Right lung (tissue), 5 donors: ENCODE data around the gene IL1RAPL1. TPM values are rescaled to one million over a fixed set of nuclear protein-coding genes. Genes with fewer than 3 reads are reported as not detected.
"Not testable (repeated sequence)": the region's sequence is repeated elsewhere in the genome, so short reads cannot be mapped to it uniquely, and the experiment has no call there.

Experiments used
- DNase-seq, 2 donors: peaks; one replicate each; pipeline ENCODE4 v3.0.0-alpha.2; 2013
- polyA plus RNA-seq, 5 donors: library from polyadenylated mRNA; unstranded; fragments of 120-200 nt; gene quantifications; one replicate each; pipeline versions ENCODE4 v1.2.1 to v1.2.3, GENCODE V29; 2013; ENCODE audit warnings: inconsistent platforms in 1 of 5, low replicate concordance in 1 of 5; ENCODE audit not compliant: insufficient read length in 5 of 5, insufficient read depth in 1 of 5

The IL1RAPL1 gene
- polyA plus RNA-seq, 5 donors, result 0.33 to 1.5 (median 0.90) TPM

DNA sequence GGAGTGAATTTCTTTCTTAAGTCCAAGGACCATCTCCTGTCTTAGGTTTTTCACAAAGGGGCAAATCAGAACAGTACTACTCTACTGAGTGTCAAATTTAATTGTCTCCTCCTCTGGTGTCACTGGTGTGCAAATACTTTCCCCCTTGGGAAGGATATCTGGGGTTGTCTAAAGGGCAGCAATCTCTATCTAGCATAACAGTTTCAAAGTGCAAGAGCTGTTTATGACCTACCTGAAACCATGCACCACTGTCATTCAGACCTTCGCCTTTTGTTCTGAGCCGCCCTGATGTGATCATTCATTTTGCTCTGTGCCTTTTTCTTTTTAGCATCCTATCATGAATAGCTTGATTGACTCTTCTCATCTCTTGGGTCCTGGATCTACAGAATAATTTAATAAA is 39.3 kb downstream of the IL1RAPL1 start:
- no peak for DNase-seq

DNA sequence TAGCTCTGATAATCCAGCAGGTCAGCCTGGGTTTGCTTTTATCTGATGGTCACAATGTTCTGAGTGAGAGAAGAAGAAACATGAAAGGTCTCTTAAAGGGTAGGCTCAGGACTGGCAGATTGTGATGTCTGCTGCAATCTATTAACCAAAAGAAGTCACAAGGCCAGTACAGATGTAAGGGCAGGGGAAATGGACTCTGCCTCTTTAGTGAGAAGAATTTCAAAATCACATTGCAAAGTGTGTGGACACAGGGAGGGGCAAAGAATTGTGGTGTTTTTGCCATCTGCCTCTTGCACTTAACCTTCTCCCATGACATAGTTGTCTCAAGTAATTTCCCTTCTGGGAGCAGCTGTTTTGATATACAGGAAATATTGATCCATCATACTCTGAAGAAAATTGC is 40.9 kb downstream of the IL1RAPL1 start:
- DNase-seq, result no peak

DNA sequence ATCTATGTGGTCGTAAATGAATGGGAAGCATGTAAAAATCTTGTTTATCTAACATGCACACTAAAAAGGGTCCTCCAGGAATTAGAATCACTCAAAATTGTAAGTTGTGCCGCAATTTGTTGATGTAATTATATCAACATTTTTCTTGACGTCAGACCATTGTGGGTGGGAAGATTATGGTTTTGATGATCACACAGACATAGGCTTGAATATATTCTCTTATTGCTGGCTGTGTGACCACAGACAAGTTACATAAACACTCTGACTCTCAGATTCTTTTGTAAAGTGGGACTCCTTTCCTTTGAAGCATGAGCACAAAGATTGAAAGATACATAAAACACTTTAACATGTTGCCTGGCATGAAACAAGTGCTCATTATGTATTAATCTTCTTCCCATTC is 51.5 kb downstream of the IL1RAPL1 start:
- no peak for DNase-seq

DNA sequence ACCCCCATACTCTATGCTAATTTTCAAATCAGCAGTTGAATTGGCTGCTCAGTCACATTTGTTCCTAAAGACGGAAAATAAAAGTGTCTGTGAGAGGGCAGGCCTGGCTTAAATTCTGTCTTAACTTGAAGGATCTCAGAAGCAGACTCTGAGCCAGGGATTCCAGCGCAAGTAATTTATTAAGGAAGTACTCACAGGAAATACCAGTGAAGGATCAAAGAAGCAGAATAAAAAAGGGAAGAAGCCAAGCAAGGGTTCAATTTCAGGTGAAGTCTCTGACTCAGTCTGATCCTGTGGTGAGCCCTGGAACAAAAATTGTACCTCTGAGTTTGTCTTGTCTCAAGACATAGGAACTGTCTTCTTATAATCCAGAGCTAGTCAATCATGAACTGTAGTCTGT is 52.2 kb downstream of the IL1RAPL1 start:
- no peak for DNase-seq

DNA sequence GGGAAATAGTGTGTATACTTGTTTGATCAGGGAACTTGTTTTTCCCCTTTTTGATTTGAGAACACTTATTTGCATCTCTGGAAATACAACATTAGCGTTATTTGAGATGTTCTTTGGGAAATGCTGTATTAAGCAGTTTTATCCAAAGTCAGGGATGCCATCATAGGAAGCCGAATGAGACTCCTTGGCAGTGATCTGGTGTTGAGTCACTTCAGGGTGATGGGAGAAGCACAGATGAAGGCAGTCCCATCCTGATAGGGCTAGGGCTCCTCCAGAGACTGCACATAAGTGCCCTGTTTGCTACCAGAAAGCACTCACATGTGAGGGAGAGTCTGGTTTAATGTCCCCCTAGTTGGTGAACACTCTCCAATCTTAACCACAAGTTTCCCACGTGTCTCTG is 62.3 kb downstream of the IL1RAPL1 start:
- DNase-seq, result no peak

DNA sequence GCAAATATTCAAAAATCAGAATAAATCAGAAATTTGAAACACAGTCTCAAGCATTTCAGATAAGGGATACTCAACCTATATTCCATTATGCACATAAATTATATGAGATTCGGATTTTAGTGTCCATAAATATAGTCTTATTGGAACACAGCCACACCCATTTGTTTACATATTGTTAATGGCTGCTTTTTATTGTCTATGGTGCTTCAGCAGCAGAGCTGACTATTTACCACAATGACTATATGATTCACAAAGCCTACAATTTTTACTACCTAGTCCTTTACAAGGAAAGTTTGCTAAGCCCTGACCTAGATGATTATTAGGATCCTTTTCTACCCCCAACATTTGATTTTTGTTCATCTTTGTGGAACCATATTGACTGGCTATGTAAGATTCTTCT is 63.9 kb downstream of the IL1RAPL1 start:
- no peak for DNase-seq

DNA sequence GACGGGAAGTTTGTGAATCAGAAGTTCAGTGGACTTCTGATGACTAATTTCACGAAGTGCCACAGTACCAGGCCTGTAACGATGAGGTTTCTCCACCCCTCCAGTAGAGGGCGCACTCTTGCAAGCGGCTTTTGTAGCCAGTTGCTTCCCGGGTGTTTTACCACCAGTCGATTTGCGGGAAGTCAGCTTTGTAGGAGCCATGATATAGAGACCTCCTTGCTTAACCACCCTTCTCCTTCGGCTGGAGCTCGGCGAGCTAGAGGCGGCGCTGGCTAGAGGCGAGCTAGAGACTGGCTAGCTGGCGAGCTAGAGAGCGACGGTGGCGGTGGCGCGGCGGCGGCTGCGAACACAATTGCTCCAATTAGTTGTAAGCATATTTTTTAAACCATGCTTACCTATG is 72.0 kb downstream of the IL1RAPL1 start:
- no peak for DNase-seq

DNA sequence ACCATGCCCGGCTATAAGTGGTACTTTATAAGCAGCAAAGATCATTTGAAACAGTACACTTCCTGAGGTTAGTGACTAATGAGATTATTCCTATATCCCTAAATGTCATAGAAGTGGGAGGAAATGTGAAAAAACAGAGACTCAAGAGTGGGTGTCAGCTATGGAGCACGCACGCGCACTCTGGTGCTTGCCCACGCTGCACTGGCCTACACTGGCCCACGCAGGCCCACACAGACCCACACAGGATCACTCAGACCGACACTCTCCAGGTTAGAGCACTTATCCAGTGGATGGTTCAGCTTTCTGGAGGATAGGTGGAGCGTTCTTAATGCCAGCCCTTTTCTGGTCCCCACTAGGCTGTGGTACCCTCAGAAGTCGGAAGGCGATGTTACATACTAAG is 78.5 kb downstream of the IL1RAPL1 start:
- no peak for DNase-seq

DNA sequence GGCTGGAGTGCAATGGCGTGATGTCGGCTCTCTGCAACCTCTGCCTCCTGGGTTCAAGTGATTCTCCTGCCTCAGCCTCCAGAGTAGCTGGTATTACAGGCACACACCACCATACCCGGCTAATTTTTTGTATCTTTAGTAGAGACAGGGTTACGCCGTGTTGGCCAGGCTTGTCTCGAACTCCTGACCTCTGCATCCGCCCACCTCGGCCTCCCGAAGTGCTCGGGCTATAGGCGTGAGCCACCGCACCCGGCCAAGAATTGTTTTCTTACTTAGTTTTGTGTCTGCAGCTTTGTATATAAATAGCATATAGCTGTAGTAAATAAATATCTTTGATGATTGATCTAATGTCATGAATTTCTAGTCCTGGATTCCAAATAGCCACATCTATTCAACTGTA is 81.1 kb downstream of the IL1RAPL1 start:
- DNase-seq, result no peak

DNA sequence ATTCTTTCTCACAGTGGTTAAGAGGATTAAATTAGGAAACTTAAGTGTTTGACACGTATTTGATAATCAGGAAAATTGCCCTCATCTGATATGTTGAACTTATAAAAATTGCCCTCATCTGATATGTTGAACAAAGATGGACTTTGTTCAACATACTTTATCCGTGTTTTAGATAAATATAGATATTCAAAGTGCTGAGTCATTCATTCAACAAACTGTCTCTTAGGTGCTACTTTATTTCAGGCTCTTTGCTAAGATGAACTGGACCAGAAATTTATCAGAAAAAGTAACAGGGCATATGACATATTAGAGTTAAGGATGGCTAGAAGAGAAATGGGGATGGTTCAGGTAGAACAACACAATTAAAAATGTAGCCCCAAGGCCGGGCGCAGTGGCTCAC is 81.7 kb downstream of the IL1RAPL1 start:
- DNase-seq, result no peak

DNA sequence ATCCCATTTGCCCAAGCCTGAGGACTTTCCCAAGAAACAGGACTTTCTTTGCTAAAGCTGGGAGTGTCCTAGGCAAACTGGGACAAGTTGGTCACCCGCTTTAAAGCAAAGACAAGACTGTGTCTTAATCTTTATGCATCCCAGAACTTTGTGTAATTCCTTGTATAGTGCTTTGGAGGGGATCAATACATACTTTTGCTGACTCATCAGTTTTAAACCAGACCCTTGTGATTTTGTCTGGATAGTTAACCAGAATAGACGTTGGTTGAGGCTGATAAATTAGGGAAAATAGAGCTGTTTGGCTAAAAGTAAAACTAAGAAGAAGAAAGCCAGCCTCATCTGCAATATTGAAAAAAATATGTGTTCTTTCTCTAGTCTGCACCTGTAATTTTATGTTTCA is 82.8 kb downstream of the IL1RAPL1 start:
- no peak for DNase-seq

DNA sequence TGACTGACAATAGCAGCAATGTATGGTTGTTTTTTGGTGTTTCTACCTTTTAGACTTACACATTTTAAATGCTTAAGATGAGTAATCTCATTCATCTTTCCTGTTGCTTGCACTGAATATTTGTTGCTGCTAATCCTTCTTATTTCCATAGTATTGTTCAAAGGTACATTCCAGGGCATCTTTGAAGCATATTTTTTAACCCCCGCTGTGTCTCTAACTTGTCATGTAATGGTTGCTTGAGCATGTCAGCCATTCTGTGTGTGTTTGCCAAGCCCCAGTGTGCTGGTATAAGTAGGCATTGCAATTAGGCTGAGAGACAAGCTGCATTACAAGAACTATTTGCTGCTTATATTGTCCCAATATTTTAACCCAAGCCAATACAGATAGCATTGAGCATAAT is 87.9 kb downstream of the IL1RAPL1 start:
- DNase-seq, result no peak

DNA sequence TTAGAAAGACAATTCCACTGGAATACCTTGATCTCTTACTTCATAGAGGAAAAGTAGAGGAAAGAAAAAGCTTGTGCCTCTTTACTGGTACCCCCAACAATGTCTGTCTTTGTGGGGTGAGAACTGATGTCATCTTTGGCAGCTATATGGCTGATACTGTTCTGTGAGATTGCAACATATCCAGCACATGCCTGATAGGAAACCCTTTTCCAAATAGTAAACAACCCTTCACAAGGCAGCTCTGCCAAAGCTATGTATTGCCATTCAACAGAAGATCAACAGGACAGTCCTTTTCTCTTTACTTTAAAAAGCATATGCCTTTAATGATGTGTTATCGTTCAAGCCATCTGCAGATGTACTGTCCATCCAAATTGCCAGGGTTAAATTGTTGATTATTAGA is 105.9 kb downstream of the IL1RAPL1 start:
- DNase-seq, result peak in 1 of 2 donors; percentile 2

DNA sequence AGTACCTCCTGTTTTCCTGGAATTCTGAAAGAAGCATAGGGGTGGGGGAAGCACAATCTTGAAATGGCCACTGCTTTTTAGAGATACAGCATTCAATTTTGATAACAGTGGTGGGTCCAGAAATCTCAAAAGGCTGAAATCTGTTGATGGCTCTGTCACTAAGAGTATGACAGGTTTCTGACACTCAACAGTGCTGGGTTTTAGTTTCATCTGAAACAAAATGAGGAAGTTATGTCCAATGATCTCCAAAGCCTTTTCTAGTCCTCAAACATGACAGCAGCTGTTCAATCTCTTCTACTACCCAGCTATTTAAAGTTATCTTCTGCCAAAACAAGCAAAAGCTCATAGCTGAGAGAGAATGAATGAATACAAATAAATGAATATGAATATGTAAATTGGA is 110.5 kb downstream of the IL1RAPL1 start:
- DNase-seq, result no peak

DNA sequence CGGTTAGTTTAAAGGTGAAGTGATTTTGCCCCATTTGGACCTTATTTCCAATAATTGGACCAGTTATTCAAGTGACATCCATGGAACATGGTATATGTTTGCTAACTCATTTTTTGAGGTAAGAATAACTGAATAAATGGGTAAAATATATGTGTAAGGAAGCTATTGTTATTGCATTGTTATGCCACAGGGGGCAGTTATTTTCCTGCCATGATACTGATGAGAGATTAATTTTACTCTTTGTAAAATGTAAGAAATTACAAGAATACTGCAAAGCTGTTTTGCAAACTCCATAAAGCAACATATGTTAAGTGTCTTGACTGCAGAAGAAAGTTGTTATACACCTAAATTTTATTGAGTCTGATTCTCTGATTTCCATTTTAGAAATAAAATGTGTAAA is 114.0 kb downstream of the IL1RAPL1 start:
- no peak for DNase-seq

DNA sequence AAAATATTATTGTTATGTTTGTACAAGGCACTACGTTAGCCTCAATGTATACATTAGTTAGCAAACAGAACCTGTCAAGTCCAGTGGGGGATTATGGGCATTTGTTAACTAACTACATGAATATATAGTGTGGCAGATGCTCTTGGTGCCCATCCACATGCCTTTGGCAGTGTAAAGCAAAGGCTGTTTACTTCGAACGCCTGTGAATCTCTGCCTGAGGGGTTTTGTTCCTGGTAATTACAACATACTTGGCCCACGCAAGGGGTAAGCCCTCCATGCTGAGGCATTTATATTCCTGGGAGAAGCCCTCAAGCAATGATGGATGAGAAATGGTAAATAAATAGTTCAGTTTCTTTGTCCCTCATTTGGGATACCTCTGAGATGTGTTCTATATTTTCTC is 119.7 kb downstream of the IL1RAPL1 start:
- no peak for DNase-seq

DNA sequence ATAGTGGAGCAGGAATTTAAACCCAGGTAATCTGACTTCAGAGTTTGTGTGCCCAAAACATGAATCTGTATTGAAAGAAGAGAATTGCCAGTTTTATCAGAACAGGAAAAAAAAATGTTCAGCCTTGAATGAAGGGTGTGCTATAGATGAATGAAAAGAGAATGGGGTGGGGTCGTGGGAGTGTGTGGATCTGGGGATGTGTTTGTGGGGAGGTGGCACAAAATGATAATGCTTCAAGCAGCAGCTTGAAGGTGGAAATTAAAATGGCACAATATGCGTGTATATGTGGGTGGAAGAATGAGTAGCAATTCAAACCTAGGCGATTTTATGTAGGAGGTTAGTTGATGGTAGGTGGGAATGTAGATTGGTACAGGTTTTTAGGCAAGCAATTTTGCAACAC is 122.2 kb downstream of the IL1RAPL1 start:
- no peak for DNase-seq

DNA sequence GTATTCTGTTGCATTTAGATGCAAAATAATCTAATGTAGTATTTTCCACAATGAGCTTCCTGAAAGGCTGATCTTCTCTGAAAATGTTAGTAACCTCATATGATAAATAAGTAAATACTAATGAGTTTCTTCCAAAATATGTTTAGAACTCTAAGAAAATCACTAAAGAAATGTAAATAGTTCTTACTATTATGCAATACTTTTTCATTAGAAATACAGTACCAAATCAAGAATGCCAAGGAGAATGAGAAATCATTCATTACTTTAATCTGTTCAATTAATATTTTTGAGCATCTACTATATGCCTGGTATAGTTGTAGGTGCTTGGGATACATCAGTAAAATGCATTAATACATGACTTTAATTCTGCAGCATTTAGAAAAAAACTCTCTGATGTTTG is 130.6 kb downstream of the IL1RAPL1 start:
- no peak for DNase-seq

DNA sequence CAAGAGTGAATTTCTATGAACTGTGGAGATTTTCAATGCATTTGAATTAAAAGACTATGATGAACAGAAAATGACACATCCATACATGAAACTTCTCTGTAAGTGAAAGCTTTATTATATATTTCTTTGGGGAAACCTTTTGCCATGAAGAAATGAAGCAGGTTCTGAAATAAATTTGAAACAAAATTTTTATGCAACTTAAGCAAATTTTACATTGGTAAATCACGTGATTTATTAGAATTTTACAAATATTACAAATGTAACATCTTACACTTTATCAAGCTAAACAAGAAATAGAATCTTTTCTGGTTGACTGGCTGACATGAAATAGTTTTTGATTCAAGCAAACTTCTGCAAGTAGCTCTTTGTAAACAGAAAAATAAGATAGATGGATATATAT is 131.2 kb downstream of the IL1RAPL1 start:
- no peak for DNase-seq

DNA sequence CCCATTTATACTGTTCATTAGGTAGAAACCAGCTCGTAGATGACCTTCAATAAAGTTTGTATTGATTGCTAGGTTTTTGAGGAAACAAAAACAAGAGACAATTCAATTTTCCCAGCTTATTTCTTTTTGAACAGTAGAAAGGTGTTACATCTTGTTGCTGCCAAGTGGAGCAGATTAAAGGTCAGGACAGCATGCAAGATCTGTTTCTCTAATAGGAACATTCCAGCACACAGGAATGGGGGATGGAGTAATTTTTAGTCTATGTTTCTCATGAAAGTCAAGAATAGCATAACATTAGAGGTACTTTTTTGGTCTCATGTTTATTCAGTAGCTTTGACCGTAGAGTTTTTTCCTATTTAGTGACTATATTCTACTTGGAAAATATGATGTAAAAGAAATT is 132.4 kb downstream of the IL1RAPL1 start:
- DNase-seq, result no peak

DNA sequence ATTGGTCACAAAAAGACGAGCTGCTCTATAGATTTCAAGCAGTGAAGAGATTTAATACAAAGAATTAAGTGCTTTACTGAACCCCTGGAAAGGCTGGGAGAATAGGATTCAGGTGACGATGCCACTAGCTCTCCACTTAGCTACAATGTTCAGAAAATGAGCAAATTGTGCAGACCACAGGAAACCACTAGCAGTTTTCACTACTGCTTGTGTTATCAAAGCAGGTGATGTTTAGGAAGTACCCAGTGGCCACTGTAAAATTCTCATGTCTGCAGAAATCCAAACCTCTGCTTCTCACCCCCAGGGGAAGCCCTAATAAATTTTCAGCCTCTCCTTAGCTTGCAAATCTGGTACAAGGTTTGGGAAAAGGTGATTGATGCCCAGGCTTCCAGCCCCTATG is 165.1 kb downstream of the IL1RAPL1 start:
- no peak for DNase-seq

DNA sequence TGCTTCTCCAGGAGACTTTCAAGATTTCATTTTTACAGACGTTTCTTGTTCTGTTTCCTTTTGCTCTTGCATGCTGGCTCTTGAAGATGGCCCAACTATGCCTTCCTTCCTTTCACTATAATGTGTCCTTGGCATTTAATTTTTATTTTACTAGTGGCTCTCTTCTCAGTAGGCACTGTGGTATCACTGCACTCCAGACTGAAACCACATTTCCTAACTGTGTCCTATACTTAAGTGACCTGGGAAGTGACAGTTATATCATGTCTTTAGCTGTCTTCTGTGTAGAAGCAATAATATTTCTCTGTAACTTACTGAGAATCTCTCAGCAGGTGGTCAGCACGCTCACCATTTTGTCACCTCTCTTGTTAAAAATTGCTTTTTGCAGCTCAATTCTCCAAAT is 168.9 kb downstream of the IL1RAPL1 start:
- no peak for DNase-seq

DNA sequence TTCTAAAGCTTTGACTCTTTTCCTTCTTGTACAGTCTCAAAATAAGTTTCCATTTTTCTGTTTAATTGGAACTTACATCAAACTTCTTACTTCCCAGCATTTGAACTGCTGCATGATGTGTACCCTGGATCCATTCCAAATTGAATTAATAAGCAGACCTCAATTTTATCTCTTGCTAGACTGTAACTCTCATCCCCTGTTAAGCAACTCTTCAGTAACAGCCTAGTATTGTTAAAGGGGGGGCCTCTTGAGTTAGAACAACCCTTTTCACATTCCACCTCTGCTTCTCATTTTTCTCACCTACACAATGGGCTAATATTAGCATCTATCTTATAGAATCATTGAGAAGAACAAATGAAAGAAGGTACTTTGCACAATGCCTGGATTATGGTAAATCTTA is 169.4 kb downstream of the IL1RAPL1 start:
- DNase-seq, result no peak

DNA sequence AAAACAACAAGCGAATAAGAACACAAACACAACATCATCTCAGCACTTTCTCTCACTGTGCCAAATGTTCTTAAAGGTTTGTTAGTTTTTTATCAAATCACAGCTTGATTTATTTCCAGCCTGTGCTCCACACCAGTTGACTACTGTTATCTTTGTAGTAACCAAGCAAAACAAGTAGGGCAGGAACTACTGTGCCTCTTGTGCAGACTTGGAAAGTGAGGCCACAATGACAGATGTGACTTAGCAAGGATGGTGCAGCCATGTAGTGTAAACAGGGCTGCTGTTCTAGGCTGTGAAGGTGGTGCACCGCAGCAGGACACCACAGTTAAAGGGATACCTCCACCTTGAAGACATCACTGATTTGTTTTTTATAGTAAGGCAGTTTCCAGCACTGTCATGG is 170.0 kb downstream of the IL1RAPL1 start:
- no peak for DNase-seq

DNA sequence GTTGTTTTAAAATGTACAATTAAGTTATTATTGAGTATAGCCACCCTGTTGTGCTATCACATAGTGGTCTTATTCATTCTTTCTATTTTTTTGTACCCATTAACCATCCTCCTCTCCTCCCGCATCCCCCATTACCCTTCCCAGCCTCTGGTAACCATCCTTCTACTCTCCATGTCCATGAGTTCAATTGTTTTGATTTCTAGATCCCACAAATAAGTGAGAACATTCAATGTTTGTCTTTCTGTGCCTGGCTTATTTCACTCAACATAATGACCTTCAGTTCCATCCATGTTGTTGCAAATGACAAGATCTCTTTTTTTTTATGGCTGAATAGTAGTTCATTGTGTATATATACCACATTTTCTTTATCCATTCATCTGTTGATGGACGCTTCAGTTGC is 179.3 kb downstream of the IL1RAPL1 start:
- DNase-seq, result not testable (repeated sequence)
